ENCODE data around the gene GPR37L1. TPM values are rescaled to one million over a fixed set of nuclear protein-coding genes. Genes with fewer than 3 reads are reported as not detected.
A peak's percentile ranks its signal among the peaks of the same experiment; 100 is the strongest.
"Not testable (repeated sequence)": the region's sequence is repeated elsewhere in the genome, so short reads cannot be mapped to it uniquely, and the experiment has no call there.

GPR37L1 gene
- total RNA-seq, 2 experiments from 2014 or later: not detected

- H3K27ac Mint-ChIP-seq, POLR2A ChIA-PET: not testable (repeated sequence)
- peaks cover 12% of the 10 kb centered on the region for H3K4me1 Mint-ChIP-seq
Observed at GRCh38 chr1:202180751-202181139, 58.0 kb downstream of the GPR37L1 start.

GRCh38 chr1:202181586-202181985 is 58.9 kb downstream of the GPR37L1 start:
- Mint-ChIP-seq H3K4me3 (no peak overlapping the region), H3K4me1 (peaks cover 12% of the 10 kb centered on the region), H3K27me3 (peaks cover 5% of the 10 kb centered on the region), H3K36me3 (no peaks in the 10 kb centered on the region), H3K27ac (no peak overlapping the region), H3K9me3 (no peaks in the 10 kb centered on the region)
- no peak for ATAC-seq (ENCODE audit: low read depth)
- POLR2A ChIA-PET: no interaction called here
- DNase-seq: no peak

More at GRCh38 chr1:202180751-202181139, 58.0 kb downstream of the GPR37L1 start:
- not testable (repeated sequence) for DNase-seq; H3K36me3 Mint-ChIP-seq; ATAC-seq (ENCODE audit: low read depth); H3K4me3 Mint-ChIP-seq; H3K9me3 Mint-ChIP-seq; H3K27me3 Mint-ChIP-seq

- no peak for ATAC-seq (ENCODE audit: low read depth)
Observed at GRCh38 chr1:202182040-202182877, 59.5 kb downstream of the GPR37L1 start.

More at GRCh38 chr1:202182040-202182877, 59.5 kb downstream of the GPR37L1 start:
- Mint-ChIP-seq H3K27me3 (peaks cover 5% of the 10 kb centered on the region), H3K4me3 (no peak overlapping the region), H3K9me3 (no peaks in the 10 kb centered on the region), H3K36me3 (no peaks in the 10 kb centered on the region), H3K4me1 (peaks cover 12% of the 10 kb centered on the region), H3K27ac (peak overlapping the region; percentile 59)
- DNase-seq: no peak
- POLR2A ChIA-PET: no interaction called here

Other genes starting within 250 kb of the GPR37L1 start
- gene SHISA4, start 234.0 kb upstream of the GPR37L1 start, total RNA-seq: under 1 TPM in 1 of 2 experiments, not detected in 1; 0.23 TPM
- not detected for gene LMOD1, start 176.4 kb upstream of the GPR37L1 start, total RNA-seq
- gene TIMM17A, start 167.4 kb upstream of the GPR37L1 start, total RNA-seq: 10 to 100 TPM; 34.0 to 39.5 TPM
- 10 to 100 TPM; 33.7 TPM for gene RNPEP, start 140.3 kb upstream of the GPR37L1 start, total RNA-seq
- under 1 TPM; 0.82 to 0.83 TPM for gene ELF3, start 112.3 kb upstream of the GPR37L1 start, total RNA-seq
- gene ARL8A, start 21.8 kb downstream of the GPR37L1 start, total RNA-seq: 10 to 100 TPM; 45.9 to 56.5 TPM
- gene PTPN7, start 37.7 kb downstream of the GPR37L1 start, total RNA-seq: 100 to 1,000 TPM; 172 to 181 TPM
- 1 to 10 TPM; 2.7 to 5.2 TPM for gene LGR6, start 70.9 kb downstream of the GPR37L1 start, total RNA-seq
- 10 to 100 TPM; 53.4 to 59.3 TPM for gene UBE2T, start 219.0 kb downstream of the GPR37L1 start, total RNA-seq
- 10 to 100 TPM; 26.9 to 27.7 TPM for gene PPP1R12B, start 225.8 kb downstream of the GPR37L1 start, total RNA-seq